RCC 7860 (cell line): ENCODE data around the gene PLA2G2A.
"Not testable (repeated sequence)": the region's sequence is repeated elsewhere in the genome, so short reads cannot be mapped to it uniquely, and the experiment has no call there.

ENCODE experiments used
- DNase-seq: peaks from one replicate; pipeline ENCODE4 v3.0.0-alpha.2; 2015; ENCODE audit warnings: low spot score
- FAIRE-seq: peaks from 2 replicates; lab custom pipeline; 2012; peaks lifted over from hg19 to GRCh38; lab: Jason Lieb, UNC

PLA2G2A gene, protein sequence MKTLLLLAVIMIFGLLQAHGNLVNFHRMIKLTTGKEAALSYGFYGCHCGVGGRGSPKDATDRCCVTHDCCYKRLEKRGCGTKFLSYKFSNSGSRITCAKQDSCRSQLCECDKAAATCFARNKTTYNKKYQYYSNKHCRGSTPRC

GRCh38 chr1:19979494-19979977, at the start of gene PLA2G2A:
PLA2G2A (minus strand) TSS chr1:19979618; CDS start chr1:19978773, 845 bp downstream.
- no peak for FAIRE-seq
- DNase-seq, result no peak

DNA sequence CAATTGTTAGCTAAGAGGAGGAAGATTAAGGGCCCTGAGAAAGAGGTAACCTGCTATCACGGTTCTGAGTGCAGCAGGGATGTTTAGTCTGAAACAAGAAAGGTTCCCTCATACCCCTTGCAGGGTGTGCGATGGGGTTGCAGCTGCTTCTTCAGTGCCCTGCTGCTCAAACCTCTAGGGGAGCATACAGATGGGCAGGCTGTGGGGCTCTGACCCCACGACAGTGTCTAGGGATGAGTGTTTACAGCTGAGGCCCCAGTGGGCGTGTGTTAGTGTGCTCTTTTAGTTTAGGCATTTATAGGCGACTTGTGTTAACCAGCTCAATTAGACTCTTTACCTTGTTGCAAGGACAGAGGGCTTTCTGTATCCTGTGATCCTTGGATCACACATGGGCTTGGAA, 49.3 kb upstream of the PLA2G2A start:
- FAIRE-seq, result no peak
- no peak for DNase-seq

GRCh38 chr1:20028125-20028524, 48.7 kb upstream of the PLA2G2A start:
- DNase-seq, result no peak
- FAIRE-seq, result no peak

DNA sequence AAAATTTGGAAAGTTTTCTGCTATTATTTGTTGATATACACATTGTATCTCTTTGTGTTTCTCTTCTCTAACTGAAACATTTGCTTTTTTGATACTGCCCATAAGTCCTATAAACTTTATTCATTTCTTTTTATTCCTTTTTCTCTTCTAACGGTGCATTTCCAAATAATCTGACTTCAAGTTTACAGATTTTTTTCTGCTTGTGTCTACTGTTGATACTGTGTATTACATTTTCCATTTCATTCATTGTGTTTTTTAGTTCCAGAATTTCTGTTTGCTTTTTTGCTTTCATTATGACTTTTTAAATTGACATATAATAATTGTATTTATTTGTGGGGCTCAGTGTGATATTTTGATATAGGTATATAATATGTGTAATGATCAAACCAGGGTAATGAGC, 38.3 kb upstream of the PLA2G2A start:
- FAIRE-seq (no peak), DNase-seq (no peak)

DNA sequence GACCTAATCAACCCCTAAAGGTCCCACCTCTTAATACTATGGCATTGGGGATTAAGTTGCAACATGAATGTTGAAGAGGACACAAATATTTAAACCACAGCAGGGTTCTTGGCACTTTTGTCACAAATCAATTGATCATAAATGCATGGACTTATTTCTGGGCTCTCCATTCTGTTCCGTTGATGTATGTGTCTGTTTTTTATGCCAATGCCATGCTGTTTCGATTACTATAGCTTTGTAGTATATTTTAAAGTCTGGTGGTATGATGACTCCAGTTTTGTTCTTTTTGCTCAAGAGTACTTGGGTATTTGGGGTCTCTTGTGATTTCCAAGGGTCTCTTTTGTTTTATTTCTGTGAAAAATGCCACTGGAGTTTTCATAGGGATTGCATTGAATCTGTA, 34.7 kb upstream of the PLA2G2A start:
- no peak for DNase-seq
- no peak for FAIRE-seq

DNA sequence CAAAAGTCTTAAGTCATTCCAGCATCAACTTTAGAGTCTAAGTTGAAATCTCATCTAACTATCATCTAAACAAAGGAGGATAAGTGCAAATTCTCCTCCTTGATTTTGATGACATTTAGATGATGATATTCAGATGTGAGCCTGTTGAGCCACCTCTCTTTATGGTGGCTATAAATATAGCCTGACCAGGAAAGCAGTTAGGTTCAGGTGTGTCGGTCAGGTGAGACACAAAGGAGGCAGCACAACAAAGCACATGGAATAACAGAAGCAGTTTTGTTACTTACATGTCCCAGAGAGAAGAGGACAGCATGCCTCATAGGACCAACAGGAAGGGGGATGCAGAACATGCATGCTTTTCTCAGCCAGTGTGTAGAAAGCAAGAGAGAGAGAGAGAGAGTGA, 30.6 kb upstream of the PLA2G2A start:
- FAIRE-seq, result no peak
- DNase-seq, result no peak

- no peak for FAIRE-seq
- DNase-seq, result no peak
These were observed 29.8 kb upstream of the PLA2G2A start for GRCh38 chr1:20009212-20009611.

DNA sequence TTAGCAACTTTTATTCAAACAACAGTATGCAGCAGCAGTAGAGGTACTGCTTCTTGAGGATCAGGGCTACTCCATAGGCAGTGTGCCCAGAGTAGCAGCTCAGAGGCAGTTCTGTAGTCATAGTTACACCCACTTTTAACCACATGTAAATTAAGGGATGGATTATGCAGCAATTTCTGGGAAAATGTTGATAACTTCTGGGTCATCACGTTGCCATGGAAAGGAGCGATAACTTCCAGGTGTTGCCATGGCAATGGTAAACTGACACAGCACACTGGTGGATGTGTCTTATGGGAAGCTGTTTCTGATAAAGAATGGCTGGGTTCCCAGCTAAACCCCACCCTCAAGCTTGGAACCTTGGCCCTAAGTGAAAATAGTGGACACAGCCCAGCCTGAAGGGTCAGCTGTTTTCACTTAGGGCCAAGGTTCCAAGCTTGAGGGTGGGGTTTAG, 29.0 kb upstream of the PLA2G2A start:
- FAIRE-seq (no peak), DNase-seq (no peak)

DNA sequence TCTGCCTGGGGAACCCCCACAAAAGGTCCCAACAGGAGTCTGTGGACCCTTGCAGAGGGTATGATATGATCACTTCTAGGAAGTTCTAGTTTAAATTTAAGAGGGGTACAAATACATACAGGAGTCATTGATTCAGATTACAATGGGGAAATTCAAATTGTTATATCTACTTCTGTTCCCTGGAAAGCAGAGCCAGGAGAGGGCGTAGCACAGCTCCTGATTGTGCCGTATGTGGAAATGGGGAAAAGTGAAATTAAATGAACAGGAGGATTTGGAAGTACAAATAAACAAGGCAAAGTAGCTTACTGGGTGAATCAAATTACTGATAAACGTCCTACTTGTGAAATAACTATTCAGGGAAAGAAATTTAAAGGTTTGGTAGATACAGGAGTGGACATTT, 19.4 kb upstream of the PLA2G2A start:
- not testable (repeated sequence) for FAIRE-seq, DNase-seq

GRCh38 chr1:19990689-19991088, 11.3 kb upstream of the PLA2G2A start:
- FAIRE-seq (no peak), DNase-seq (no peak)

GRCh38 chr1:19990182-19990582, 10.8 kb upstream of the PLA2G2A start:
- DNase-seq, FAIRE-seq: not testable (repeated sequence)

GRCh38 chr1:19988267-19989006, 9.0 kb upstream of the PLA2G2A start:
- DNase-seq, result no peak
- no peak for FAIRE-seq

- no peak for FAIRE-seq
- DNase-seq, result no peak
These were observed 8.3 kb upstream of the PLA2G2A start for GRCh38 chr1:19987719-19988118.

DNA sequence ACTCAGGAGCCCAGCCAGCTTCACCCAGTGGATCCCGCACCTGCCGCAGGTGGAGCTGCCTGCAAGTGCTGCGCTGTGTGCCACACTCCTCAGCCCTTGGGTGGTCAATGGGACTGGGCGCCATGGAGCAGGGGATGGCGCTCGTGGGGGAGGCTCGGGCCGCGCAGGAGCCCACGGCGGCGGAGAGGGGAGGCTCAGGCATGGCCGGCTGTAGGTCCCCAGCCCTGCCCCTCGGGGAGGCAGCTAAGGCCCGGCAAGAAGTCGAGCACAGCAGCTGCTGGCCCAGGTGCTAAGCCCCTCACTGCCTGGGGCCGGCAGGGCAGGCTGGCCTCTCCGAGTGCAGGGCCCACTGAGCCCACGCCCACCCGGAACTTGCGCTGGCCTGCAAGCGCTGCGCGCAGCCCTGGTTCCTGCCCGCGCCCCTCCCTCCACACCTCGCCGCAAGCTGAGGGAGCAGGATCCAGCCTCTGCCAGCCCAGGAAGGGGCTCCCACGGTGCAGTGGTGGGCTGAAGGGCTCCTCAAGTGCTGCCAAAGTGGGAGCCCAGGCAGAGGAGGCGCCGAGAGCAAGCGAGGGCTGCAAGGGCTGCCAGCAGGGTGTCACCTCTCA, 5.1 kb upstream of the PLA2G2A start:
- FAIRE-seq, DNase-seq: not testable (repeated sequence)

- DNase-seq (no peak), FAIRE-seq (no peak)
These were observed 2.3 kb upstream of the PLA2G2A start for GRCh38 chr1:19981507-19982312.

- no peak for FAIRE-seq
- no peak for DNase-seq
These were observed 1.7 kb upstream of the PLA2G2A start for GRCh38 chr1:19981170-19981506.

- DNase-seq (no peak), FAIRE-seq (no peak)
These were observed 896 bp upstream of the PLA2G2A start for GRCh38 chr1:19980314-19980713.

GRCh38 chr1:19978143-19978542, 1.3 kb downstream of the PLA2G2A start:
- FAIRE-seq, result no peak
- DNase-seq, result no peak

DNA sequence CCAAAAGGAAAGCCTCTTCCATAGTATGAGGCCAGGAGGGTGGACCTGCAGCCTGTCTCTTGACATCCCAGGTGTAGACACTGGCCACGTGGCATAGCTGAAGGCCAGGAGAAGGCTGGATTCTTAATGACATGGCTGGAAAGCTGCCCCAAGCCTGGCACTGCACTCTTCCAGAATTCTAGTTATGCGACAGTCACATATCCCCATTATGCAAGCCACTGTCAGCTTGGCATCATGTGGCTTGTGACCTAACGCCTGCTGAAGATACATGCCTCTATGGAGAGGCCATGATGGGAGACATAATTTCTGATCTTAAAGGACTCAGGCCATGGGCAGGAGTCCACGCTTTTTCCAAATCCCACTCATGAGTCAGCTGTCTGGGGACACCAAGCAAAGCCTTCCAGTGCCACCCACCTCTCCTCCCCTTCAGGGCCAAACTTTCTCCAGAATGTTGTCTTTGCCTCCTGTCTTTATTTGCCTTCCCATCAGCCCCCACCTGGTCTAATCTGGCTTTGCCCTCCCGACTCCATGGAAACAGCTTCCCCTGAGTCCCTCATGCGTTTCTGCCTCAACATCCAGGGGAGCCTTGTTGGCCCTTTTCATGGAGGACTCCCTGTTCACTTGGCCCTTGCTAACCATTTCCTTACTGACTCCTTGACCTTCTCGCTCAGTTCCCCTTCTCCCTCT, 3.0 kb downstream of the PLA2G2A start:
- FAIRE-seq, result no peak
- DNase-seq, result no peak

DNA sequence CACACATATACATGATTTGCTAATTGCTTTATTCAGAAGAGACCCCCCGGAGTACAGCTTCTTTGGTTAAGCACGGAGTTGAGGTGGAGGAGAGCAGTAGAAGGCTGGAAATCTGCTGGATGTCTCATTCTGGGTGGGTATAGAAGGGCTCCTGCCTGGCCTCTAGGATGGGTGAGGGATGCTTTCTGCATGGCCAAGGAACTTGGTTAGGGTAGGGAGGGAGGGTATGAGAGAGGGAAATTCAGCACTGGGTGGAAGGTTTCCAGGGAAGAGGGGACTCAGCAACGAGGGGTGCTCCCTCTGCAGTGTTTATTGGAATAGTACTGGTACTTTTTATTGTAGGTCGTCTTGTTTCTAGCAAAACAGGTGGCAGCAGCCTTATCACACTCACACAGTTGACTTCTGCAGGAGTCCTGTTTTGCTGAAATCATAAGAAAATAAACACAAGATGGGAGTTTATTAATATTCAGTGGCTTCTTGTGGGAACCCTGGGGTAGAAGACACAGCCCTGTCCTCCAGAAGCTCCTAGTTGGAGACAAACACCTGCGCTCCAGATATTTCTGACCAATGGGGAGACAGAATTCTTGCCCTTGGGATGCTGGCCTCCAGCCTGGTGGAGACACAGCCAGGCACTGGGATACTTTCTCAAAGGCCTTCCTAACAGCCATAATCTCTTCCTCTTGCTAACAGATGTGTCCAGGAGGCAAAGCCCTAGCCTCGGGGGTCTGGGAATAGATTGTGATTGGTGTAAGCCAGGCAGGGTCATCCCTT, 3.8 kb downstream of the PLA2G2A start:
- no peak for FAIRE-seq

More for the DNA sequence above, 3.8 kb downstream of the PLA2G2A start:
- DNase-seq, result no peak
